ENCODE data around the gene NOP14. TPM values are rescaled to one million over a fixed set of nuclear protein-coding genes. Genes with fewer than 3 reads are reported as not detected.

The NOP14 gene
- total RNA-seq, 2 experiments from 2014 or later, result 76.8 to 77.3 TPM

DNA sequence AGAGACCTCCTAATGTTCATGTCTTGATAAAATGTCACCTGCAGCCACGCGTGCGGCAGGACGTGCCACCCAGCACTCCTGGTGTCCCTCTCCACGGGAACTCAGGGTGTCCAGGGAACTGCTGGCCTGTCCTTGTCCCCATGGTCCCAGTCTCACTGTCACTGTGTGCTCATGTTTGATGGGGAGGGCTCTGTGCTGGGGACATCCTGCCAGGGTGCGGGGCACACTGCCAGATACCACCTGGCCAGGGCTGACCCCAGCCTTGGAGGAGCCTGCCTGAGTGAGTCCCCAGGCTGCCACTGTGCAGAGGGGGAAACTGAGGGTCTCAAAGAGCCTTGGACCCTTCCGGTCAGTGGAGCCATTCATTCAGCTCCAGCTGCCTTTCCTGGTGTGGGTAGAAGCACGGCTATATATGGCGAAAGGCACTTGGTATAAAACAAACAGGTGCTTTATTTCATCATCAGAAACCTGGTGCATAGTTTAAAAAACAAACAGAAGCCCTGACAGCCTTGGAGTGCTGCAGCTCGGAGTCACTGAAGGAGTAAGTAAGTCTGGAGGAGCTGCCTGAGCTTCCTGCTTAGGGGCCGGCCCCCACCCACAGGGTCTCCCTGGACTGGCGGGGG lies 33.0 kb downstream of the NOP14 start:
- CTCF ChIA-PET, result interaction anchor here (1.1 kb wide), 1 partner anchor 117 kb away, joined by 4 read pairs; no protein-coding TSS in a partner anchor
- peaks cover 14% of the 10 kb centered on the region for H3K4me1 Mint-ChIP-seq (ENCODE audit: low read depth)
- peaks cover 32% of the 10 kb centered on the region for H3K36me3 Mint-ChIP-seq (ENCODE audit: low read depth)
- intact Hi-C loops (cut with micrococcal nuclease), result no loop called here
- no peaks in the 10 kb centered on the region for H3K9me3 Mint-ChIP-seq
- H3K27me3 Mint-ChIP-seq, result no peaks in the 10 kb centered on the region
- no peak for DNase-seq
- H3K27ac Mint-ChIP-seq, result peak overlapping the region; percentile 46
- POLR2A ChIA-PET, result interaction anchor here (1.6 kb wide), 1 partner anchor 184 kb away, joined by 4 read pairs; no protein-coding TSS in a partner anchor
- TF ChIP-seq CTCF (IDR thresholded peaks at IDR 0.05), result no peak
- no peak for ATAC-seq
- H3K4me3 Mint-ChIP-seq, result no peak overlapping the region

DNA sequence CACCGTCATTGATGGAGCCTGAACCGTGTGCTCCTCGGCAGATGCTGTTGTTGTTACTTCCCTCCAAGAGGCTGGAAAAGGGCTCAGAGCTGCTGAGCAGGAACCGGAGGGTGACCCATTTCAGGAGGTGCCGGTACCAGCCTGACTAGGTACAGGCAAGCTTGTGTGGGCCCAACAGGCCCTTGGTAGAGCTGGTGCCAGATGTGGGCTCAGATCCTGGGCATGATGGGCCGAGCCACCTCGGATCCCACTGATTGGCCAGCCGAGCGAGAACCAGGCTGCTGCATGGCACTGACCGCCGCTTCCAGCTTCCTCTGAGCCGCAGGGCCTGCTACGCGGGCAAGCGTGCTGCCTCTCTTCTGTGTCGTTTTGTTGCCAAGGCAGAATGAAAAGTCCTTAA lies 33.7 kb downstream of the NOP14 start:
- POLR2A ChIA-PET, result interaction anchor here (0.9 to 1.6 kb wide), 3 partner anchors 26 to 183 kb away, joined by 3 to 4 read pairs (median 3); no protein-coding TSS in a partner anchor
- CTCF ChIA-PET, result no interaction called here
- no peak for ATAC-seq
- Mint-ChIP-seq H3K4me3 (no peak overlapping the region), H3K36me3 (ENCODE audit: low read depth) (peaks cover 32% of the 10 kb centered on the region), H3K9me3 (no peaks in the 10 kb centered on the region), H3K4me1 (ENCODE audit: low read depth) (peaks cover 14% of the 10 kb centered on the region), H3K27me3 (no peaks in the 10 kb centered on the region), H3K27ac (peak overlapping the region; percentile 29)
- TF ChIP-seq CTCF (IDR thresholded peaks at IDR 0.05), result no peak
- DNase-seq, result no peak
- intact Hi-C loops (cut with micrococcal nuclease), result no loop called here

GRCh38 chr4:2928242-2929176 lies 34.7 kb downstream of the NOP14 start:
- POLR2A ChIA-PET, result interaction anchor here (0.9 to 1.6 kb wide), 5 partner anchors 7 to 182 kb away, joined by 3 to 5 read pairs (median 3); no protein-coding TSS in a partner anchor
- H3K27ac Mint-ChIP-seq, result peak overlapping the region; percentile 29
- peaks cover 17% of the 10 kb centered on the region for H3K4me1 Mint-ChIP-seq (ENCODE audit: low read depth)
- peak overlapping the region; percentile 22 for H3K4me3 Mint-ChIP-seq
- intact Hi-C loops (cut with micrococcal nuclease), result no loop called here
- ATAC-seq (no peak), DNase-seq (no peak)
- no peak for TF ChIP-seq CTCF (IDR thresholded peaks at IDR 0.05)
- CTCF ChIA-PET, result interaction anchor here (1.1 kb wide), 1 partner anchor 165 kb away, joined by 4 read pairs; no protein-coding TSS in a partner anchor
- H3K36me3 Mint-ChIP-seq (ENCODE audit: low read depth), result peaks cover 33% of the 10 kb centered on the region
- no peaks in the 10 kb centered on the region for H3K27me3 Mint-ChIP-seq
- no peaks in the 10 kb centered on the region for H3K9me3 Mint-ChIP-seq

DNA sequence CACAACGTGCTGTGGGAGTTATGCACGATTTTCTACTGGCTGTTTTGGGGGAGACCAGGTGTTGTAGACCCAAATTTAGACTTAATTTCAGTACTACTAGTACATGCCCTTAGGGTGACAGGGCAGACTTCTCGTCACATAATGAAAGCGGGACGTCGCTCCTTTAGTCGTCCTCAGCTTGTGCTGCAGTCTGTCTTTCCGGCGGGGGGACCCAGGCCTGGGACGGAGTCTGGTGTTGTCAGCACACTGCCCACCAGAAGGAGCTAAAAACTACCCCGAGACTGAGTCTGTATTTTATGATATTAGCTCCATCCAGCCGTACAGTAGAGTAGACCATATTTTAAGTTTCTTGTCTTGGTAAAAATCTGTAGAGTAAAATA lies 35.5 kb downstream of the NOP14 start:
- H3K27me3 Mint-ChIP-seq, result no peaks in the 10 kb centered on the region
- no peak overlapping the region for H3K27ac Mint-ChIP-seq
- intact Hi-C loops (cut with micrococcal nuclease), result no loop called here
- peaks cover 20% of the 10 kb centered on the region for H3K4me1 Mint-ChIP-seq (ENCODE audit: low read depth)
- ATAC-seq, result no peak
- no peak overlapping the region for H3K4me3 Mint-ChIP-seq
- no peak for TF ChIP-seq CTCF (IDR thresholded peaks at IDR 0.05)
- ChIA-PET CTCF (interaction anchor here (1.1 kb wide), 1 partner anchor 164 kb away, joined by 4 read pairs; no protein-coding TSS in a partner anchor), POLR2A (interaction anchor here (1.2 to 1.5 kb wide), 2 partner anchors 8 kb away, joined by 3 to 5 read pairs; no protein-coding TSS in a partner anchor)
- no peaks in the 10 kb centered on the region for H3K9me3 Mint-ChIP-seq
- H3K36me3 Mint-ChIP-seq (ENCODE audit: low read depth), result peaks cover 29% of the 10 kb centered on the region
- no peak for DNase-seq

All from activated CD8-positive, alpha-beta T cell treated with anti-CD3 and anti-CD28 coated beads for 36 hours (primary cell).